ENCODE results near the gene LY86.

DNA sequence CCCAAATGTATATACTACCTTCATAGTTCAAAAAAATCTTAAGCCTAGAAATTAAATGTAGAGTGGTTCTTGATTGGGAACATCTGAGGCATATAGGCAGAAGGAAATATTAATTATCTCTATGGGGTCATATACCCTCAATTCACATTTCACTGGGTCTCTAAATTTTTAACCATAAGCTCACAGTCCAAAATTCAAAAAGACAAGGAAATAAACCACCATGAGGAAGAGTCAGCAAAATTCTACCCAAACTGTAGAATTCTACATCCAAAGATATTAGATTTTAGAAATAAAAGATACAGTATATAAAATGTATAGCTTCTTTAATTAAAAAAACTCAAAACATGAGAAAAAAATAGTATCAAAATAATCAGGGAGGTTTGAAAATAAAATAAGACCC lies 15.5 kb downstream of the LY86 start:
- no peak for TF ChIP-seq NR1H2 (CRISPR knock-in tag; IDR thresholded peaks at IDR 0.05)
- no peak for TF ChIP-seq NFIC (IDR thresholded peaks at IDR 0.05)
- TF ChIP-seq, protein P1, sequence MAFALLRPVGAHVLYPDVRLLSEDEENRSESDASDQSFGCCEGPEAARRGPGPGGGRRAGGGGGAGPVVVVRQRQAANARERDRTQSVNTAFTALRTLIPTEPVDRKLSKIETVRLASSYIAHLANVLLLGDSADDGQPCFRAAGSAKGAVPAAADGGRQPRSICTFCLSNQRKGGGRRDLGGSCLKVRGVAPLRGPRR (CRISPR knock-in tag; IDR thresholded peaks at IDR 0.05), result no peak
- no peak for TF ChIP-seq SREBF1 (IDR thresholded peaks at IDR 0.05; ENCODE audit: borderline replicate concordance, low read depth, low read length)
- no peak for TF ChIP-seq RCOR1 (IDR thresholded peaks at IDR 0.05; ENCODE audit: borderline replicate concordance in 1 of 2, low read depth in 2 of 2, low read length in 2 of 2)
- TF ChIP-seq SMC3 (conservative IDR thresholded peaks at IDR 0.05; ENCODE audit: insufficient read depth, low read depth, low read length), result no peak
- TF ChIP-seq ZNF133 (CRISPR knock-in tag; IDR thresholded peaks at IDR 0.05), result no peak
- TF ChIP-seq, protein P2, sequence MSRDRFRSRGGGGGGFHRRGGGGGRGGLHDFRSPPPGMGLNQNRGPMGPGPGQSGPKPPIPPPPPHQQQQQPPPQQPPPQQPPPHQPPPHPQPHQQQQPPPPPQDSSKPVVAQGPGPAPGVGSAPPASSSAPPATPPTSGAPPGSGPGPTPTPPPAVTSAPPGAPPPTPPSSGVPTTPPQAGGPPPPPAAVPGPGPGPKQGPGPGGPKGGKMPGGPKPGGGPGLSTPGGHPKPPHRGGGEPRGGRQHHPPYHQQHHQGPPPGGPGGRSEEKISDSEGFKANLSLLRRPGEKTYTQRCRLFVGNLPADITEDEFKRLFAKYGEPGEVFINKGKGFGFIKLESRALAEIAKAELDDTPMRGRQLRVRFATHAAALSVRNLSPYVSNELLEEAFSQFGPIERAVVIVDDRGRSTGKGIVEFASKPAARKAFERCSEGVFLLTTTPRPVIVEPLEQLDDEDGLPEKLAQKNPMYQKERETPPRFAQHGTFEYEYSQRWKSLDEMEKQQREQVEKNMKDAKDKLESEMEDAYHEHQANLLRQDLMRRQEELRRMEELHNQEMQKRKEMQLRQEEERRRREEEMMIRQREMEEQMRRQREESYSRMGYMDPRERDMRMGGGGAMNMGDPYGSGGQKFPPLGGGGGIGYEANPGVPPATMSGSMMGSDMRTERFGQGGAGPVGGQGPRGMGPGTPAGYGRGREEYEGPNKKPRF (IDR thresholded peaks at IDR 0.05; ENCODE audit: low read depth, low read length), result no peak
- no peak for TF ChIP-seq ZZZ3 (IDR thresholded peaks at IDR 0.05)
- TF ChIP-seq FOS (IDR thresholded peaks at IDR 0.05; ENCODE audit: extremely low read depth, insufficient read length), result no peak
- TF ChIP-seq DPF2 (IDR thresholded peaks at IDR 0.05), result no peak
